Astrocyte (in vitro differentiated cells and primary cell): ENCODE results near the gene B3GALNT2. TPM values are rescaled to one million over a fixed set of nuclear protein-coding genes. Genes with fewer than 3 reads are reported as not detected.

Source experiments
- DNase-seq: peaks from one replicate; pipeline ENCODE4 v3.0.0-alpha.2; 2010; ENCODE audit warnings: low read depth
- FAIRE-seq: peaks from 2 replicates; lab custom pipeline; 2011; peaks lifted over from hg19 to GRCh38; lab: Jason Lieb, UNC
- H2AFZ ChIP-seq: 2 replicates; pipeline ENCODE4 v1.6.0; 2012; ENCODE audit warnings: low read depth, low read length, inconsistent platforms
- H3K27ac ChIP-seq: 2 replicates; pipeline ENCODE4 v1.5.1; 2011; ENCODE audit warnings: low read depth, low read length, inconsistent platforms
- H3K27me3 ChIP-seq: 2 replicates; pipeline ENCODE4 v1.6.0; 2011; ENCODE audit warnings: low read length, inconsistent platforms; ENCODE audit not compliant: insufficient read depth
- H3K36me3 ChIP-seq: 2 replicates; pipeline ENCODE4 v1.5.1; 2011; ENCODE audit warnings: low read length, inconsistent platforms; ENCODE audit not compliant: insufficient read depth
- H3K4me1 ChIP-seq: 2 replicates; pipeline ENCODE4 v1.5.1; 2011; ENCODE audit warnings: low read length, inconsistent platforms; ENCODE audit not compliant: insufficient read depth
- H3K4me2 ChIP-seq: 2 replicates; pipeline ENCODE4 v1.6.0; 2012; ENCODE audit warnings: low read length, inconsistent platforms
- H3K4me3 ChIP-seq: 2 replicates; pipeline ENCODE4 v1.5.1; 2011; ENCODE audit warnings: low read depth, mild to moderate bottlenecking, low read length, inconsistent platforms; ENCODE audit not compliant: insufficient read depth
- H3K79me2 ChIP-seq: 2 replicates; pipeline ENCODE4 v1.6.0; 2012; ENCODE audit warnings: mild to moderate bottlenecking, low read length, inconsistent platforms; ENCODE audit not compliant: insufficient read depth
- H3K9ac ChIP-seq: 2 replicates; pipeline ENCODE4 v1.6.0; 2012; ENCODE audit warnings: mild to moderate bottlenecking, low read length, inconsistent platforms
- H3K9me3 ChIP-seq: 2 replicates; pipeline ENCODE4 v1.5.1; 2012; ENCODE audit warnings: low read depth, mild to moderate bottlenecking, low read length, inconsistent platforms; ENCODE audit not compliant: insufficient read depth
- H4K20me1 ChIP-seq: 2 replicates; pipeline ENCODE4 v1.6.0; 2012; ENCODE audit warnings: low read length, inconsistent platforms; ENCODE audit not compliant: insufficient read depth
- H3K27ac Mint-ChIP-seq: one replicate; pipeline ENCODE4 v1.8.0; 2021; ENCODE audit warnings: mild to moderate bottlenecking, mixed read lengths; ENCODE audit not compliant: unreplicated experiment
- H3K27me3 Mint-ChIP-seq: one replicate; pipeline ENCODE4 v1.8.0; 2021; ENCODE audit warnings: low read depth, mixed read lengths; ENCODE audit not compliant: unreplicated experiment
- H3K36me3 Mint-ChIP-seq: one replicate; pipeline ENCODE4 v1.8.0; 2021; ENCODE audit warnings: low read depth, mixed read lengths; ENCODE audit not compliant: unreplicated experiment
- H3K4me1 Mint-ChIP-seq: one replicate; pipeline ENCODE4 v1.8.0; 2021; ENCODE audit warnings: low read depth, mixed read lengths; ENCODE audit not compliant: unreplicated experiment
- H3K4me3 Mint-ChIP-seq: one replicate; pipeline ENCODE4 v1.8.0; 2021; ENCODE audit warnings: mild to moderate bottlenecking, moderate library complexity, mixed read lengths; ENCODE audit not compliant: unreplicated experiment
- H3K9me3 Mint-ChIP-seq: one replicate; pipeline ENCODE4 v1.8.0; 2021; ENCODE audit warnings: mild to moderate bottlenecking, mixed read lengths; ENCODE audit not compliant: unreplicated experiment
- CTCF ChIP-seq: IDR thresholded peaks from 2 replicates; pipeline ENCODE4 v1.5.1; 2011; ENCODE audit warnings: low read depth, mild to moderate bottlenecking, inconsistent platforms, low read length, moderate library complexity; ENCODE audit not compliant: insufficient read depth
- EZH2 ChIP-seq: IDR thresholded peaks from 2 replicates; pipeline ENCODE4 v1.6.1; 2012; ENCODE audit warnings: mild to moderate bottlenecking, low read length, inconsistent platforms; ENCODE audit not compliant: insufficient read depth
- total RNA-seq: library from RNA; stranded (reverse); gene quantifications from 2 replicates; pipeline ENCODE4 v1.2.1, GENCODE V29; 2021

Gene B3GALNT2
- total RNA-seq, 1 donor from 2014 or later = 40.5 TPM

GRCh38 chr1:235407419-235407818 lies 96.8 kb downstream of the B3GALNT2 start:
- Histone ChIP-seq H3K4me2 (no peak overlapping the region), H3K4me1 (peaks cover 1% of the 10 kb centered on the region), H3K79me2 (peaks cover 25% of the 10 kb centered on the region), H3K27me3 (no peaks in the 10 kb centered on the region), H4K20me1 (peaks cover 23% of the 10 kb centered on the region), H2AFZ (no peak overlapping the region), H3K9me3 (no peaks in the 10 kb centered on the region), H3K9ac (no peak overlapping the region), H3K4me3 (no peak overlapping the region), H3K27ac (no peak overlapping the region), H3K36me3 (no peaks in the 10 kb centered on the region)
- Mint-ChIP-seq H3K36me3 (peaks cover 3% of the 10 kb centered on the region), H3K4me1 (peaks cover 5% of the 10 kb centered on the region), H3K27ac (no peak overlapping the region), H3K4me3 (no peak overlapping the region), H3K27me3 (no peaks in the 10 kb centered on the region), H3K9me3 (no peaks in the 10 kb centered on the region)
- DNase-seq (no peak), FAIRE-seq (no peak)
- TF ChIP-seq EZH2 (no peak), CTCF (no peak)

GRCh38 chr1:235404190-235404589 lies 100.1 kb downstream of the B3GALNT2 start:
- TF ChIP-seq EZH2 (no peak), CTCF (no peak)

DNA sequence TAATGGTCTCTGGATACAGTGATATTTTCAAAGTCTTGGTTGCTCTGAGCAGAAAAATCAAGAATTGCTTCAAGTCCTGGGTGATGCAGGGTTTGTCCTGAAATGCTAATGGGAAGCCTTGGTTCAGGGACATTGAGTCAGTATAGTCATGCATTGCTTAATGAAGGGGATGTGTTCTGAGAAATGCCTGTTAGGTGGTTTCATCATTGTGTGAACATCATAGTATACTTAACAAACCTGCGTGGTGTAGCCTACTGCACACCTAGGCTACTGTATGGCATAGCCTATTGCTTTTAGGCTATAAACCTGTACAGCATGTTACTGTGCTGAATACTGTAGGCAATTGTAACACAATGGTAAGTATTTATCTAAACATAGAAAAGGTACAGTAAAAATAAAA lies 100.7 kb downstream of the B3GALNT2 start:
- no peaks in the 10 kb centered on the region for H3K36me3 ChIP-seq
- peaks cover 50% of the 10 kb centered on the region for H3K79me2 ChIP-seq

More at GRCh38 chr1:235404190-235404589, 100.1 kb downstream of the B3GALNT2 start:
- Histone ChIP-seq H2AFZ (no peak overlapping the region), H3K27ac (no peak overlapping the region), H3K4me3 (no peak overlapping the region), H4K20me1 (peaks cover 17% of the 10 kb centered on the region), H3K4me2 (no peak overlapping the region), H3K27me3 (no peaks in the 10 kb centered on the region), H3K4me1 (peaks cover 4% of the 10 kb centered on the region), H3K79me2 (peaks cover 44% of the 10 kb centered on the region), H3K36me3 (no peaks in the 10 kb centered on the region), H3K9ac (no peak overlapping the region), H3K9me3 (no peaks in the 10 kb centered on the region)
- H3K27me3 Mint-ChIP-seq = no peaks in the 10 kb centered on the region
- H3K9me3 Mint-ChIP-seq = no peaks in the 10 kb centered on the region
- DNase-seq = peak; percentile 32
- H3K4me3 Mint-ChIP-seq = no peak overlapping the region
- peaks cover 5% of the 10 kb centered on the region for H3K36me3 Mint-ChIP-seq
- no peak for FAIRE-seq
- peaks cover 17% of the 10 kb centered on the region for H3K4me1 Mint-ChIP-seq
- no peak overlapping the region for H3K27ac Mint-ChIP-seq

More for the DNA sequence above, 100.7 kb downstream of the B3GALNT2 start:
- DNase-seq (no peak), FAIRE-seq (no peak)
- H4K20me1 ChIP-seq = peaks cover 21% of the 10 kb centered on the region
- Mint-ChIP-seq H3K36me3 (peaks cover 5% of the 10 kb centered on the region), H3K27me3 (no peaks in the 10 kb centered on the region), H3K9me3 (no peaks in the 10 kb centered on the region), H3K4me1 (peaks cover 20% of the 10 kb centered on the region), H3K27ac (no peak overlapping the region), H3K4me3 (no peak overlapping the region)
- no peak overlapping the region for H2AFZ ChIP-seq
- no peak overlapping the region for H3K4me2 ChIP-seq
- H3K4me3 ChIP-seq = no peak overlapping the region
- no peaks in the 10 kb centered on the region for H3K27me3 ChIP-seq
- peaks cover 4% of the 10 kb centered on the region for H3K4me1 ChIP-seq
- H3K27ac ChIP-seq = no peak overlapping the region
- TF ChIP-seq CTCF (no peak), EZH2 (no peak)
- no peaks in the 10 kb centered on the region for H3K9me3 ChIP-seq
- no peak overlapping the region for H3K9ac ChIP-seq
